ENCODE data around the gene PYCARD.

DNA sequence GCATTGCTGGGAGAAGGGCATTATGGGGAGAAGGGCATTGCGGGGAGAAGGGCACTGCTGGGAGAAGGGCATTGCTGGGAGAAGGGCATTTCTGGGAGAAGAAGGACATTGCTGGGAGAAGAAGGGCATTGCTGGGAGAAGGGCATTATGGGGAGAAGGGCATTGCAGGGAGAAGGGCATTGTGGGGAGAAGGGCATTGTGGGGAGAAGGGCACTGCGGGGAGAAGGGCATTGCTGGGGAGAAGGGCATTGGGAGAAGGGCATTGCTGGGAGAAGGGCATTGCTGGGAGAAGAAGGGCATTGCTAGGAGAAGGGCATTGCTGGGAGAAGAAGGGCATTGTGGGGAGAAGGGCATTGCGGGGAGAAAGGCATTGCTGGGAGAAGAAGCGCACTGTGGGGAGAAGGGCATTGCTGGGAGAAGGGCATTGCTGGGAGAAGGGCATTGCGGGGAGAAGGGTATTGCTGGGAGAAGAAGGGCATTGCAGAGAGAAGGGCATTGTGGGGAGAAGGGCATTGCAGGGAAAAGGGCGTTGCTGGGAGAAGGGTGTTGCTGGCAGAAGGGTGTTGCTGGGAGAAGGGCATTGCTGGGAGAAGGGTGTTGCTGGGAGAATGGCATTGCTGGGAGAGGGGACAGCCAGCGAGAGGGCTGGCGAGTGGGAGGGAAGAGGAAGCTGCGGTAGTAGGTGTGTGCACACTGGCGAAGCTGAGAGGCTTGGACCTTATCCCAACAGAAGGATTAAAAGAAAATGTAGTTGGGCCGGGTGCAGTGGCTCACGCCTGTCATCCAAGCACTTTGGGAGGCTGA, 19.0 kb upstream of the PYCARD start:
- TF ChIP-seq, protein P1, sequence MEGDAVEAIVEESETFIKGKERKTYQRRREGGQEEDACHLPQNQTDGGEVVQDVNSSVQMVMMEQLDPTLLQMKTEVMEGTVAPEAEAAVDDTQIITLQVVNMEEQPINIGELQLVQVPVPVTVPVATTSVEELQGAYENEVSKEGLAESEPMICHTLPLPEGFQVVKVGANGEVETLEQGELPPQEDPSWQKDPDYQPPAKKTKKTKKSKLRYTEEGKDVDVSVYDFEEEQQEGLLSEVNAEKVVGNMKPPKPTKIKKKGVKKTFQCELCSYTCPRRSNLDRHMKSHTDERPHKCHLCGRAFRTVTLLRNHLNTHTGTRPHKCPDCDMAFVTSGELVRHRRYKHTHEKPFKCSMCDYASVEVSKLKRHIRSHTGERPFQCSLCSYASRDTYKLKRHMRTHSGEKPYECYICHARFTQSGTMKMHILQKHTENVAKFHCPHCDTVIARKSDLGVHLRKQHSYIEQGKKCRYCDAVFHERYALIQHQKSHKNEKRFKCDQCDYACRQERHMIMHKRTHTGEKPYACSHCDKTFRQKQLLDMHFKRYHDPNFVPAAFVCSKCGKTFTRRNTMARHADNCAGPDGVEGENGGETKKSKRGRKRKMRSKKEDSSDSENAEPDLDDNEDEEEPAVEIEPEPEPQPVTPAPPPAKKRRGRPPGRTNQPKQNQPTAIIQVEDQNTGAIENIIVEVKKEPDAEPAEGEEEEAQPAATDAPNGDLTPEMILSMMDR (IDR thresholded peaks at IDR 0.05; ENCODE audit: low read depth, low read length): no peak
- TF ChIP-seq POLR2A (IDR thresholded peaks at IDR 0.05; ENCODE audit: extremely low read depth, insufficient read length) (no peak), MYC (IDR thresholded peaks at IDR 0.05; ENCODE audit: low read depth, low read length) (no peak), MAX (IDR thresholded peaks at IDR 0.05; ENCODE audit: low read depth, low read length) (no peak)
